Measurements from ENCODE around the gene PPFIBP2.

PPFIBP2 gene

DNA sequence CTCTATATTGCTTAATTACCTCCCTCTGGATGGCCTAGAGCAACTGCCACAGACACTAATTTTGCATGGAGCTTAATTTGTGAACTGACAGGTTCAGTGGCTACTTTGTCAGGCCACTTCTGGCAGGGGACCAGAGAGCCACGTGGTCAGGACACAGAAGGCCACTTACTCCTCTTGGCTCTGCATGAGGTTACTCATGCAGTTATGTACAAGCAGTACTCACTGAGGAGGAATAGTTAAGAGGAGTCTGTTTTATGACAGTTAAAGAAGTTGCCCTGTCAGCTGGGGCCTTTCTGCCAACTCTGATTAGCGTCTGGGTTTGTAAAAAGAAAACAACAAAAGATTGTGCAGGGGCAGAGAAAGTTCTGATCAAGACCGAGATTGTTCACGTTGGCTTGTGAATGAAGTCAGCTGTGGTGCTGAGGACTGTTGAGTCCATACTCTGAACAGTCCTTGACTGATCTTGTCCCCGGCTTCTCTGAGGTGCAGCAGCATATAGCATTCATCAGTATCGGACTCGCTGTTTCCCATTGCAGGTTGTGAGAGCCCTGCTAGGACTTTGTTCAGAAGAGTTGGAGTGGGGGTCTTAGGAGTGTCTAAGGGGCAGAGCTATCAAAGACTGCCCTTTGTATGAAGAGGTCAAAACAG, 41.4 kb downstream of the PPFIBP2 start:
- DNase-seq, result no peak

GRCh38 chr11:7558046-7558445, 44.2 kb downstream of the PPFIBP2 start:
- DNase-seq, result no peak

- DNase-seq, result peak; percentile 20
Measured at GRCh38 chr11:7559398-7560283, 45.8 kb downstream of the PPFIBP2 start.

GRCh38 chr11:7561562-7561961, 47.8 kb downstream of the PPFIBP2 start:
- no peak for DNase-seq

DNA sequence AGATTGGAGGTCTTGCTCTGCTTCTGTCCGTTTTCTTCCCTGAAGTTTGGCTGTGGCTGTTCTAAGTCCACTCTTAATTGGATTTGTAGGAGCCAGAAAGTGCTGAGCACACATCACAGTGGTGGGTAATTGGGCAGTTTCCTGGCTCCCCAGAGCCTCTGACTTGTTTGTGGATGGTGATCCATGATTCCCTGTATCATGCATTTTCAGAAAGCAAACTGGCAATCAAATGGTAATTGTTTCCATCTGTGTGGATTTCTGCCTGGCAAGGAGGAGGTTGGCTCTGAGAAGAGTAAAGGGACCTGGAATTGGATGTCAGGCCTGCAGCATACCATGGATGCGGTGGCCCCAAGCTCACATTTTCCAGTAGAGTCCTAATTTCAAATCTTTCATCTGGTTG, 49.5 kb downstream of the PPFIBP2 start:
- no peak for DNase-seq

- DNase-seq, result no peak
Measured at GRCh38 chr11:7564803-7565202, 51.0 kb downstream of the PPFIBP2 start.

DNA sequence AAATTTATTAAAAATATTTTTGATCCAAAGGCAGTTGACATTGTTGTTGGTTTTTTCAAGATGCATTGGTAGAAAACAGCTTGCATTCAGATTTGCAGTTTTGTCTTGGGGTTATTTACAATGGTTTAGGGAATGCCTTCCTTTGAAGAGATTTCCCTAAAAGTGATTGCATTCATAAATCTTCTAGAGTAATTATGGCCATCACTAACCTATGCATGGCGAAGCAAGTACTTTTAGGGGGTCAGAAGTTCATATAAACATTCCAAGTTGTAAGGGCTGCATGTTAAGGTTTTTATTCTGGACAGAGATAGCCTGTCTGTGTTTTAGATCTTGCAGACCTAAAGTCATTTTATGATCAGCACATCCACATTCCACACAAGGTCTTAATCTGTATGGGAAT, 53.5 kb downstream of the PPFIBP2 start:
- DNase-seq, result no peak

- DNase-seq, result no peak
Measured at GRCh38 chr11:7569044-7569443, 55.2 kb downstream of the PPFIBP2 start.

- DNase-seq, result no peak
Measured at GRCh38 chr11:7570241-7570640, 56.4 kb downstream of the PPFIBP2 start.

DNA sequence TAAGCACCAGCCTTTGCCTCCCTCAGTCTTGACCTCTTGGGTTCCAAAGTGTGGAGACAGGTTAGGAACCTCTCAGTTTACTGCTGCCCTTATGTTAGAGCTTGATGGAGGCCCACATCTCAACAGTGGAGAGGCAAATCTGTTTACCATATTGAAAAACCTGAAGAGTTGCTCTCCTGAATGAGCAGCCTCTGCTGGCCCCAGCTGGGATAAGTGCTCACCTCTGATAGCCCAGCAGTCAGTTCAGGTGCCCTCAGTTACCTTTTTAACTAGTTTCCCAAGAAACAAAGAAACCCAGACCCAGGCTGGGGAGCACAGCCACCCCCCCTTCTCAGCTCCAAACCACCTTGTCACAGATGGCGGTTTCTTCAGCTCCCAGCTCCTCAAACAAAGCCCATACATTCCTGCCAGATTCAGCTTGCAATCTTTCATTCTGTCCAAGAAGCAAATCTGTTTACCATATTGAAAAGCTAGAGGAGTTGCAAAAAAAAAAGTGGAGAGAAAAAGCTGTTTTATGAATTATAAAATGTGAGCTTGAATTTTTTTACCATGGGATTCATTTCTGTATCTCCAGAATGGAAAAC, 57.2 kb downstream of the PPFIBP2 start:
- DNase-seq, result no peak

DNA sequence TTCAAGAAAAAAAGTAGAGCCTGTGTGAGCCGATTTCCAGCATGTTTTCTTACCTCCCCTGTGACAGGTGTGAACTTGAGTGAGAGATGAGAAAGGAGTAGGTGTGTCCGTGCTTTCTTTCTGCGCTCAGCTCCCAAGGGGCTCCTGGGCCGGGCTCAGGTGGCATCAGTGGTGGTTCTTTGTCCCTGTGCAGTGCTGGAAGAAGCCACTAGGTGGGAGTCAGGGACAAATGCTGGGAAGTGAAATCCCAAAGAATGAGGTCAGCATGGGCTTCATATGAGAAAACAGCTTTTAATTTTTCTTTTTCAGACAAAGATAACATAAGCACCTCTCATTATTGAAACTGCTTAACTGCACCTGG, 57.8 kb downstream of the PPFIBP2 start:
- DNase-seq, result peak; percentile 66

DNA sequence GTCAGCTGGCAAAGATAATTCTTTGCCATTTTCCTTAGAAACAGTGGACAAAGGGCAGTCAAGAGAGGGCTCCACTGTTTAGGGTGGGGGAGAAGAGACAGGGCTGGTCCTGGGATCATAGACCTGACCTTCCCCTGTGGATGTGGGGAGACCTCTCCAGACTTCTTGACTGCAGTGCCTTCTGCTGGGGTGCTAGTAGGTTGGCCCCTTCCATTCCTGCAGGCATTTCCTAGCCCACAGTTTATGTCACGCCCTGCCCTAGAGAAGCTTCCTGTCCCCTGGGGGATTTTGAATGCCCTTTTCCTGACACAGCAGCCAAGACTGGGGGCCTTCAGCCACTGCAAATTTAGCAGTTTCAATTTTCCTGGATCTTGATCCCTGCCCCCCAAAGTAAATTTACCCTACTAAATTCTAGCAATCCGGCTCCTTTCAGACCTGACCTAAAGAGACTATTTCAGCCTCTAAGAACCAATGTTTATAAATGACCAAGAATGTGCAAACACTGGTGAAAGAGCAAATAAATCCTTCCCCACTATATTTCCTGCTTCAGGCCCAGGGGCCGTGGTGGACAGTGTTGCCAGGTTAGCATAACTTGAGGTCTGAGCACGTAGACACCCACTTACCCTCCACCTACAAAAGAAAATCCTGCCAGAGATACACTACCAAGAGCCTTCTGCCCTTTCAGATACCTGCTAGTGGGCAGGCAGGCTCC, 58.4 kb downstream of the PPFIBP2 start:
- no peak for DNase-seq

DNA sequence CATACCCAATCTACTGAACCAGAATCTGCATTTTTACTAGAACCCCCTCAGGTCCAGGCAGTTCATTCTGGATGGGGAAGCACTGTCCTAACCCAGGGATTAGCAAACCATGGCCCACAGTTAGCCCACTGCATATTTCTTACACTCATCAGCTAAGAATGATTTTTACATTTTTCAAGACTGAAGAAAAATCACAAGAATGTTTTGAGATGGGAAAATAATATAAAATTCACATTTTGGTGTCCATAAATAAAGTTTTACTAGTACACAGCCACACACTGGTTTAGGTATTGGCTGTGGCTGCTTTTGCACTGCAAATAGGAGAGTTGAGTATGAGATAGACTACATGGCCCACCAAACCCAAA, 59.4 kb downstream of the PPFIBP2 start:
- peak; percentile 47 for DNase-seq

- DNase-seq, result no peak
Measured at GRCh38 chr11:7573558-7574296, 59.9 kb downstream of the PPFIBP2 start.

DNA sequence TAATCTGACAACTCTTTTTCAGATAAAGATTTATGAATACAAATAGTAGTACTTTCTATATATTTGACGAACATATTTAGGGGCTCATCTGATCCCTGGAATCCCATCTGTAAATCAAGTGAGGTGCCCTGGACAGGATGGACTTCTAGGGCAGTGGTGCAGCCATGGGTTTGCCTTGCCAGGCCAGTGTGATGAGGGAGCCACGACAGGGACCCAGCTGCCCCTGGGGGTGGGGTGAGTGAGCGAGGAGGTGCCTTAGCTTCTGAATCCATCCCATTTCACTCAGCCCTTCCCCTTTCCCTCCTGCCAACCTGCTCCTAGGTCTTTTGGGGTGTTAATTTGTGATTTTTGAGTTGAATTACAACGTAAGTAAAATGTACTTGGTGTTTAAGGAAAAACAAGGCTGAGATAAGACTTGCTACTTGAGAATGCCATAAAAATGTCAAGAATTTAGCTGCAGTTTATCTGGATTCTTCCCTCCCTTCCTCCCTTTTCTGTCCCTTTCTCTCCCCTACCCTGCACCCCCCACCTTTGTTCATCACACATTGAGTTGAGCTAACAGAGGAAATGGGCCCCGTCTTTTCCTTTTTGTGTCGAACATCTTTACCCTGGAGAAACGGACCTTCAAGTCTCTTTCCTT, 60.8 kb downstream of the PPFIBP2 start:
- no peak for DNase-seq

GRCh38 chr11:7575841-7576725, 62.3 kb downstream of the PPFIBP2 start:
- no peak for DNase-seq

DNA sequence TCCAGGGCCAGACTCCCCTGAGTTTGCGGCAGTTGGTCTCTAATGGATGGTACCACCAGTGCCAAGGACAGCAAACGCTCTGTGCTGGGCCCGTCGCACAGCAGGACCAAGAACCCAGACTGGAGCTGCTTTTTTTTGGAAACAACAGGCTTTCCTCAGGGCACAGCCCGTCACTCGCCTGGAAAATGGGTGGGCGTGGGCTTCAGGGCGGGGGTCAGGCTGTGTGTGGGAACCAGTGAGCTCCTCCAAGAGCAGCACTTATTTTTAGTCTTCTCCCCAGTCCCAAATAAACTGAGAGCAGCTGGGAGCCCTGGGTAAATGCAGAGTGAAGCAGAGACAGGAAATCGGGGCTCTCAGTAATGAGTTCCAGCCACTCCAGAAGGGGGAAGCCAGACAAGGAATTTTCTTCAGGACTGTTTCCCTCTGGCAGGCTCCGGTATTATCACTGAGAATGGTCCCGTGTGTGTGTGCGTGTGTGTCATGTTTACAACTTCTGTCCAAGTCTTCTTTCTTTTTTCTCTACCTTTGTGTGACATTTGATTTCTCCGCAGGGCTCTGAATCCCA, 63.0 kb downstream of the PPFIBP2 start:
- DNase-seq, result peak; percentile 71

GRCh38 chr11:7577291-7578190, 63.7 kb downstream of the PPFIBP2 start:
- DNase-seq, result peak; percentile 65

GRCh38 chr11:7578276-7578955, 64.6 kb downstream of the PPFIBP2 start:
- DNase-seq, result no peak

Measured in fibroblast of skin of right quadriceps (primary cell).